Measurements from ENCODE around the gene IL15. TPM values are rescaled to one million over a fixed set of nuclear protein-coding genes. Genes with fewer than 3 reads are reported as not detected.

Gene IL15
- total and polyA plus RNA-seq, 2 of the 8 experiments (the other 6 are each of a cell fraction or from before 2014, with no cell fraction given), result 0.30 to 0.61 TPM

GRCh38 chr4:141625023-141625422 lies 11.4 kb upstream of the IL15 start:
- Histone ChIP-seq H3K79me1 (ENCODE audit: low read depth, low read length) (no peaks in the 10 kb centered on the region), H2AFZ (ENCODE audit: low read length) (no peak overlapping the region), H3K23ac (ENCODE audit: insufficient read length) (no peak overlapping the region), H3K4me1 (replicated peaks in 1 of 4; ENCODE audit: control insufficient read depth in 3 of 4, insufficient read depth in 4 of 4, low read length in 3 of 4) (peaks cover 0 to 6% (median 2%) of the 10 kb centered on the region in 4 experiments; a peak in 2 of 7 replicates), H3K36me3 (ENCODE audit: control insufficient read depth in 2 of 4, insufficient read depth in 4 of 4, low read length in 3 of 4) (no peaks in the 10 kb centered on the region), H4K8ac (ENCODE audit: extremely low read depth, insufficient read depth, low read length) (no peak overlapping the region), H2BK15ac (ENCODE audit: low read length) (no peak overlapping the region), H4K91ac (replicated peaks; ENCODE audit: insufficient read length, low read length) (no peak overlapping the region), H3K9me3 (ENCODE audit: insufficient read depth in 2 of 2, low read depth in 1 of 2, low read length in 1 of 2) (no peaks in the 10 kb centered on the region), H2BK12ac (ENCODE audit: low read depth, low read length) (peak overlapping the region; percentile 30), H2BK120ac (replicated peaks; ENCODE audit: low read depth, low read length) (no peak overlapping the region), H4K5ac (ENCODE audit: insufficient read length, low read depth, low read length) (no peak overlapping the region), H3K4me2 (ENCODE audit: insufficient read depth in 1 of 2, low read depth in 2 of 2, low read length in 2 of 2) (peak overlapping the region in 1 of 2 experiments; percentile 53; a peak in 1 of 4 replicates), H3K56ac (replicated peaks; ENCODE audit: insufficient read length, low read depth, low read length) (no peak overlapping the region), H4K20me1 (replicated peaks in 1 of 2; ENCODE audit: control insufficient read depth in 1 of 2, insufficient read depth in 2 of 2, low read length in 2 of 2) (no peaks in the 10 kb centered on the region), H3K4me3 (ENCODE audit: extremely low read depth in 1 of 4, insufficient read depth in 2 of 4, low read depth in 3 of 4, low read length in 4 of 4) (no peak overlapping the region), H3K27me3 (replicated peaks in 1 of 4; ENCODE audit: control insufficient read depth in 3 of 4, extremely low read depth in 1 of 4, insufficient read depth in 3 of 4, low read length in 3 of 4) (no peaks in the 10 kb centered on the region), H3K27ac (ENCODE audit: low read depth, low read length) (no peak overlapping the region), H3K4ac (replicated peaks; ENCODE audit: insufficient read length, low read depth, low read length) (no peak overlapping the region), H2BK20ac (ENCODE audit: low read length) (0 out of 2 replicates have a peak overlapping the region, but pooled peaks have one; percentile 66), H2AK5ac (ENCODE audit: low read depth, low read length) (no peak overlapping the region), H3K23me2 (ENCODE audit: low read depth, low read length) (no peaks in the 10 kb centered on the region; the same call in 1 of the 2 replicates), H3K14ac (ENCODE audit: insufficient read length) (no peak overlapping the region), H3K79me2 (ENCODE audit: control insufficient read depth in 1 of 2, insufficient read depth in 2 of 2, low read length in 2 of 2) (no peaks in the 10 kb centered on the region), H3K18ac (ENCODE audit: extremely low read depth, low read length) (peak overlapping the region; percentile 89), H3K9ac (replicated peaks in 1 of 4; ENCODE audit: extremely low read depth in 1 of 4, low read depth in 3 of 4, low read length in 3 of 4) (no peak overlapping the region), H2BK5ac (ENCODE audit: low read depth, low read length) (0 out of 2 replicates have a peak overlapping the region, but pooled peaks have one; percentile 76)
- ChIA-PET CTCF (ENCODE audit: partially characterized antibody) (interaction anchor here (1.0 kb wide), 1 partner anchor 29 kb away, joined by 3 read pairs; no protein-coding TSS in a partner anchor), POLR2A (ENCODE audit: partially characterized antibody) (interaction anchor here (1.4 kb wide), 1 partner anchor 11 kb away, joined by 4 read pairs; the partner anchor contains the start of gene IL15)
- WGBS, 2 experiments (ENCODE audit: extremely low coverage in 1 of 2, insufficient coverage in 1 of 2, insufficient read length in 1 of 2, insufficient replicate concordance in 2 of 2, low coverage in 1 of 2, low lambda C conversion rate in 2 of 2, missing lambda C conversion rate in 1 of 2), result 59% methylated on average over 2 of the region's 2 CpGs; no CpG with 5 or more reads in 1 of the 2 experiments
- FAIRE-seq (peak; percentile 7), DNase-seq (ENCODE audit: low read depth in 1 of 2, low spot score in 2 of 2) (no peak)
- TF ChIP-seq, protein P1, sequence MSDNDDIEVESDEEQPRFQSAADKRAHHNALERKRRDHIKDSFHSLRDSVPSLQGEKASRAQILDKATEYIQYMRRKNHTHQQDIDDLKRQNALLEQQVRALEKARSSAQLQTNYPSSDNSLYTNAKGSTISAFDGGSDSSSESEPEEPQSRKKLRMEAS (IDR thresholded peaks at IDR 0.05), result no peak
- TF ChIP-seq CREB1 (IDR thresholded peaks at IDR 0.05), result no peak
- peak; percentile 60; the same call in 1 of the 2 replicates for TF ChIP-seq POU5F1 (IDR thresholded peaks at IDR 0.05; ENCODE audit: low read depth, low read length)
- no peak for TF ChIP-seq JUN (IDR thresholded peaks at IDR 0.05; ENCODE audit: low read depth, low read length)

All from H1 (cell line).